ENCODE measurements around the gene MUC21.

GRCh38 chr6:31011153-31011552 is 27.6 kb downstream of the MUC21 start:
- no peak for TF ChIP-seq CTCF (IDR thresholded peaks at IDR 0.05)
- no peak for TF ChIP-seq POLR2AphosphoS5 (IDR thresholded peaks at IDR 0.05)
- no peak for TF ChIP-seq POLR2A (IDR thresholded peaks at IDR 0.05)

All from gastroesophageal sphincter (tissue), 3 donors.